HepG2 (cell line): ENCODE results near the gene QRICH2. TPM values are rescaled to one million over a fixed set of nuclear protein-coding genes. Genes with fewer than 3 reads are reported as not detected.

Experiments
- BORCS8-MEF2B ChIP-seq: sonication (generic); formaldehyde crosslinking; IDR thresholded peaks from 2 replicates; pipeline ENCODE4 v1.8.0; 2022; ENCODE audit warnings: mild to moderate bottlenecking, missing genetic modification reagents
- CBX1 ChIP-seq: IDR thresholded peaks from one replicate; pipeline ENCODE4 v1.6.1; 2016; ENCODE audit warnings: antibody characterized with exemption, low read depth
- CBX2 ChIP-seq, 2 experiments: fragments of 200-600 bp in 1 of 2; sonication (generic); formaldehyde crosslinking in 1 of 2; IDR thresholded peaks; 2 replicates each; pipeline versions ENCODE4 v1.7.0 to v1.8.1; 2018 to 2022; ENCODE audit warnings: low read depth in 2 of 2, low read length in 1 of 2, mild to moderate bottlenecking in 1 of 2, missing genetic modification reagents in 1 of 2
- HOMEZ ChIP-seq: IDR thresholded peaks from 2 replicates; pipeline ENCODE4 v1.6.1; 2016; ENCODE audit warnings: low read depth
- IKZF1 ChIP-seq: fragments of 450-650 bp; IDR thresholded peaks from 2 replicates; pipeline ENCODE4 v1.7.1; 2016
- ISL2 ChIP-seq: sonication (generic); formaldehyde crosslinking; IDR thresholded peaks from 2 replicates; pipeline ENCODE4 v1.5.0; 2020; ENCODE audit warnings: missing genetic modification reagents
- MEF2D ChIP-seq: sonication (generic); formaldehyde crosslinking; IDR thresholded peaks from 2 replicates; pipeline ENCODE4 v1.5.1; 2020; ENCODE audit warnings: mild to moderate bottlenecking, missing genetic modification reagents
- NFATC3 ChIP-seq: sonication (generic); formaldehyde crosslinking; IDR thresholded peaks from 2 replicates; pipeline ENCODE4 v1.5.1; 2020; ENCODE audit warnings: mild to moderate bottlenecking, missing genetic modification reagents
- POLR2AphosphoS5 ChIP-seq: IDR thresholded peaks from 2 replicates; pipeline ENCODE4 v1.6.1; 2012; ENCODE audit warnings: low read depth, low read length
- REL ChIP-seq: sonication (generic); formaldehyde crosslinking; conservative IDR thresholded peaks from 2 replicates; pipeline ENCODE4 v1.8.0; 2022; ENCODE audit warnings: mild to moderate bottlenecking, missing genetic modification reagents, moderate library complexity
- SIX1 ChIP-seq: sonication (generic); formaldehyde crosslinking; IDR thresholded peaks from 2 replicates; pipeline ENCODE4 v1.4.0; 2020; ENCODE audit warnings: missing genetic modification reagents, borderline replicate concordance
- TBX3 ChIP-seq: fragments of 450-650 bp; IDR thresholded peaks from 2 replicates; pipeline ENCODE4 v1.6.1; 2017; ENCODE audit warnings: antibody characterized with exemption, mild to moderate bottlenecking, inconsistent platforms, borderline replicate concordance
- ZBTB33 ChIP-seq: sonication (generic); formaldehyde crosslinking; IDR thresholded peaks from 2 replicates; pipeline ENCODE4 v1.4.0; 2020; ENCODE audit warnings: missing genetic modification reagents
- ZMYM3 ChIP-seq: sonication (generic); formaldehyde crosslinking; IDR thresholded peaks from 2 replicates; pipeline ENCODE4 v1.5.1; 2020; ENCODE audit warnings: mild to moderate bottlenecking, missing genetic modification reagents
- ZNF124 ChIP-seq: sonication (generic); formaldehyde crosslinking; IDR thresholded peaks from 2 replicates; pipeline ENCODE4 v1.4.0; 2020; ENCODE audit warnings: missing genetic modification reagents
- ZNF414 ChIP-seq: sonication (generic); formaldehyde crosslinking; IDR thresholded peaks from 2 replicates; pipeline ENCODE4 v1.5.0; 2020; ENCODE audit warnings: missing genetic modification reagents
- ZNF597 ChIP-seq: sonication (generic); formaldehyde crosslinking; IDR thresholded peaks from 2 replicates; pipeline ENCODE4 v1.5.0; 2020; ENCODE audit warnings: missing genetic modification reagents
- polyA plus RNA-seq, 8 experiments: library from polyadenylated mRNA; depleted of rRNA in 3 of 8; stranded (reverse) in 7 of 8; unstranded in 1 of 8; fragments of >200 nt; fragmentation: Illumina TruSeq in 4 of 8; extraction: Trizol in 4 of 8; gene quantifications; 2 replicates each; pipeline versions ENCODE4 v1.2.1 to v1.2.3, GENCODE V29; 2011 to 2016; ENCODE audit warnings: low read depth in 4 of 8, missing spikeins in 1 of 8, mixed read lengths in 1 of 8; ENCODE audit not compliant: insufficient read depth in 1 of 8
- total RNA-seq, 5 experiments: library from RNA; depleted of rRNA; stranded (reverse); fragments of >200 nt; fragmentation: Illumina TruSeq; extraction: Trizol; gene quantifications; 2 replicates each; pipeline ENCODE4 v1.2.3, GENCODE V29; 2016; ENCODE audit warnings: low read depth in 1 of 5

QRICH2 gene
- total and polyA plus RNA-seq, 2 of the 13 experiments (the other 11 are each of a cell fraction or from before 2014, with no cell fraction given) = 3.7 to 5.7 TPM

- no peak for TF ChIP-seq NFATC3 (CRISPR knock-in tag)
- no peak for TF ChIP-seq POLR2AphosphoS5
- no peak for TF ChIP-seq SIX1 (CRISPR knock-in tag)
- TF ChIP-seq ZNF414 (CRISPR knock-in tag) = no peak
- no peak for TF ChIP-seq IKZF1
- no peak for TF ChIP-seq ZBTB33 (CRISPR knock-in tag)
- 0 out of 2 replicates have a peak, but pooled peaks have one; percentile 23 for TF ChIP-seq CBX2 (IDR thresholded peaks at IDR 0.05; ENCODE audit: low read depth, low read length)
- no peak for TF ChIP-seq CBX2 (CRISPR knock-in tag; IDR thresholded peaks at IDR 0.05; ENCODE audit: low read depth)
- no peak for TF ChIP-seq HOMEZ (CRISPR knock-in tag)
- TF ChIP-seq ZNF124 (CRISPR knock-in tag) = no peak
- no peak for TF ChIP-seq CBX1
- no peak for TF ChIP-seq ISL2 (CRISPR knock-in tag)
- TF ChIP-seq TBX3 = no peak
- TF ChIP-seq ZNF597 (CRISPR knock-in tag) = no peak
- TF ChIP-seq REL (CRISPR knock-in tag) = no peak
- TF ChIP-seq BORCS8-MEF2B = 0 out of 2 replicates have a peak, but pooled peaks have one; percentile 14
- TF ChIP-seq ZMYM3 (CRISPR knock-in tag) = peak; percentile 30; the same call in 1 of the 2 replicates
- no peak for TF ChIP-seq MEF2D (CRISPR knock-in tag)
Measured at GRCh38 chr17:76241691-76242255, 66.3 kb downstream of the QRICH2 start (continued).
